ENCODE measurements around the gene WWOX.

The WWOX gene

DNA sequence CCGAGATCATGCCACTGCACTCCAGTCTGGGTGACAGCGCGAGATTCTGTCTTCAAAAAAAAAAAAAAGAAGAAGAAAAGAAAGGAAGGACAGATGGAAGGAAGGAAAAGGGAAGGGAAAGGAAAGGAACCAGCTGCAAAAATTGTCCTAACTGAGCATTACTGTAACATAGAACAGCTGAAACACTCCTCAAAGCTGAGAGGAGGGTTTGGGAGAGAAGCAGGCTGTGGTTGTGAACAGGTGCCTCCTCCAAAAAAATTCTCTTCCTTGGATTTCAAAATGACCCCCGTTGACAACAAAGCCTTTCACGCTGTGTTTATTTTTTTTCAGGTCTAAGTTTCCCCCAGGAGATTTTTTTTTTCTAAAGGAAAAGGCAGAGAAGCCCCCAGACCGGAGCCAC, 541.4 kb downstream of the WWOX start:
- Histone ChIP-seq H3K9me3 (ENCODE audit: control insufficient read depth, insufficient read depth, low read length) (no peaks in the 10 kb centered on the region), H3K9ac (ENCODE audit: low read depth, low read length) (no peak overlapping the region)

DNA sequence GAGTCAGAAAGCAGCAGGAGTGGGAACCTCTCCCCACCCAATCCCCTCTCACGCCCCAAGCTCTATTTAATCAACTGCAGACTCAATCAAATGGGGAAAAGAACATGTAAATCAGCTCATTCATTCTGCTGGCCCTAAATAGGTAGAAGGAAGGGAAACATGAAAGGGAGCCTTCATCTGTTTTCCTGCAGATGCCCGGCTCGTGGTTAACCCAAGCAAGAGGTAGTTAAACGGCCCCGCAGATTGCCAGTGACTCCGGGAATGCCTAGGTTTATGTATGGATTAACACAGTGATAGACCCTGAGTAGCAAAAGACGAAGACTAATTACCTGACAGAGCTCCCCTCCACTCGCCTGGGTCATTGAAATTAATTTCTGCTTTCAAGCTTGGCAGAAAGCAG, 542.0 kb downstream of the WWOX start:
- Histone ChIP-seq H3K4me1 (ENCODE audit: control insufficient read depth, insufficient read depth, low read length) (no peaks in the 10 kb centered on the region), H3K9me3 (ENCODE audit: control insufficient read depth, insufficient read depth, low read length) (no peaks in the 10 kb centered on the region), H3K4me3 (ENCODE audit: low read depth, low read length) (no peak overlapping the region), H3K36me3 (ENCODE audit: control insufficient read depth, insufficient read depth, low read length) (no peaks in the 10 kb centered on the region), H3K27me3 (ENCODE audit: control insufficient read depth, insufficient read depth, low read length) (no peaks in the 10 kb centered on the region), H3K9ac (ENCODE audit: low read depth, low read length) (no peak overlapping the region)

More for the DNA sequence above, 541.4 kb downstream of the WWOX start:
- Histone ChIP-seq H3K4me1 (ENCODE audit: control insufficient read depth, insufficient read depth, low read length) (no peaks in the 10 kb centered on the region), H3K27me3 (ENCODE audit: control insufficient read depth, insufficient read depth, low read length) (no peaks in the 10 kb centered on the region), H3K4me3 (ENCODE audit: low read depth, low read length) (no peak overlapping the region), H3K36me3 (ENCODE audit: control insufficient read depth, insufficient read depth, low read length) (no peaks in the 10 kb centered on the region)

DNA sequence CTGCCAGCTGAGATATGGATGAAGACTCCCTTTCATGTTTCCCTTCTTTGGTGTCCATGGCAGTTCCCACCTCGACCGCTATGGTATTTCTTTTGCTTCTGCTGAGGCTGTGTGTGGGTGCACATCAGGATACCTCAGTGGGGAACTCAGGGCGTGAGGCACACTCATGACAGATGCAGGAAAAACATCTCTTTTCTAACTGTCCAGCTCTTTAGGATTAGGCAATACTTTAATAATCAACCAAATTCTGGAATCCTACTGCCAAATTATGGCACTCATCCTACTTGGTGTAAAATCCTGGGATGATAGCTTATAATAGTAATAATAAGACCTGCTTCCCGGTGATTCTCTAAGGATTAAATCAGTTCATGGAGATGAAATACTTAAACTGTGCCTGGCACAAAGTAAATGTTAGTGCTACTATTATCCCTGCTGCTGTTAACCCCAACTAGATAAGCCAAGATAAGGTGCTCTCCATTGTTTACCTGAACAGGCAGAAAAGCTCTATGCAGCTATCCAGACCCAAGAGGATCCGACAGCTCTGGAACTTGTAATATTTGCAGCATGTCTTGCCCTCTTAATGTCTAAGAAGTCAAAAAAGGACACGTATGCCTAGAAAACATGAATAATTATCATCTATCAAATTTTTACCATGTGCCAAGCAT, 543.3 kb downstream of the WWOX start:
- Histone ChIP-seq H3K36me3 (ENCODE audit: control insufficient read depth, insufficient read depth, low read length) (no peaks in the 10 kb centered on the region), H3K9ac (ENCODE audit: low read depth, low read length) (no peak overlapping the region), H3K4me1 (ENCODE audit: control insufficient read depth, insufficient read depth, low read length) (no peaks in the 10 kb centered on the region), H3K27me3 (ENCODE audit: control insufficient read depth, insufficient read depth, low read length) (no peaks in the 10 kb centered on the region), H3K9me3 (ENCODE audit: control insufficient read depth, insufficient read depth, low read length) (no peaks in the 10 kb centered on the region), H3K4me3 (ENCODE audit: low read depth, low read length) (no peak overlapping the region)

DNA sequence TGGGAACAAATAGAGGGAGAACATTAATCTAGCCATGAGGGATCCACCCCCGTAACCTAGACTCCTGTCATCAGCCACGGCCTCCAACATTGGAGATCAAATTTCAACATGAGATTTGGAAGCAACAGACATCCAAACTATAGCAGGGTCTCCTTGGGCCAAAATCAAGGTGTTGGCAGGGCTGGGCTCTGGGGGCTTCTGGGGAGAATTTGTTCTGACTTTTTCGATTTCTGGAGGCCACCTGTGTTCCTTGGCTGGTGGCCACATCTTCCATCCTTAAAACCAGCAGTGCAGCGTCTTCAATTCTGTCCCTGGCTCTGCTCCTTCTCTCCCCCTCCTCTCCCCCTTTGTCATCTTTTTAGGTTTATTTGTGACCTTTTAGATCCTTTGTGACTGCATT, 546.2 kb downstream of the WWOX start:
- no peaks in the 10 kb centered on the region for H3K27me3 ChIP-seq (ENCODE audit: control insufficient read depth, insufficient read depth, low read length)
- H3K9ac ChIP-seq (ENCODE audit: low read depth, low read length) = no peak overlapping the region
- no peaks in the 10 kb centered on the region for H3K4me1 ChIP-seq (ENCODE audit: control insufficient read depth, insufficient read depth, low read length)
- no peak overlapping the region for H3K4me3 ChIP-seq (ENCODE audit: low read depth, low read length)
- H3K36me3 ChIP-seq (ENCODE audit: control insufficient read depth, insufficient read depth, low read length) = no peaks in the 10 kb centered on the region
- H3K9me3 ChIP-seq (ENCODE audit: control insufficient read depth, insufficient read depth, low read length) = no peaks in the 10 kb centered on the region

DNA sequence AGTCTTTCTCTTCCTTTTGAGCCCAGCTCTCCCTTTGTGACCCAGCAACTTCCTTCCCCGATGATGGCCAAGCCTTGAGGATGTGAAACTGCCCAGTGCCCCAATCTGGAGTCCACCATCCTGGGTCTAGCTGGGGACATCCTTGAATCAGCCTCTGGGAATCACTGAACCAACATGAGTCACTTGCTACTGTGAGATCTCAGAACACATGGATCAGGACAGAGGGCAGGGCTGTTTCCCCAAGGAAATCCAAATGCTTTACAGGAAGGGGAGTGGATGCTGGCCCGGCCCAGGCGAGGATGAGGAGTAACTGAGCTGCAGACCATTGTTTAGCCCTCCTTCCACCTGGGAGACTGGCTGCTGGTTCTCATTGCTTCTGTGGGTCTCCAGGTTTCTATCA, 547.6 kb downstream of the WWOX start:
- H3K9ac ChIP-seq (ENCODE audit: low read depth, low read length) = no peak overlapping the region
- no peaks in the 10 kb centered on the region for H3K4me1 ChIP-seq (ENCODE audit: control insufficient read depth, insufficient read depth, low read length)
- H3K27me3 ChIP-seq (ENCODE audit: control insufficient read depth, insufficient read depth, low read length) = no peaks in the 10 kb centered on the region
- H3K4me3 ChIP-seq (ENCODE audit: low read depth, low read length) = no peak overlapping the region
- no peaks in the 10 kb centered on the region for H3K36me3 ChIP-seq (ENCODE audit: control insufficient read depth, insufficient read depth, low read length)
- no peaks in the 10 kb centered on the region for H3K9me3 ChIP-seq (ENCODE audit: control insufficient read depth, insufficient read depth, low read length)

DNA sequence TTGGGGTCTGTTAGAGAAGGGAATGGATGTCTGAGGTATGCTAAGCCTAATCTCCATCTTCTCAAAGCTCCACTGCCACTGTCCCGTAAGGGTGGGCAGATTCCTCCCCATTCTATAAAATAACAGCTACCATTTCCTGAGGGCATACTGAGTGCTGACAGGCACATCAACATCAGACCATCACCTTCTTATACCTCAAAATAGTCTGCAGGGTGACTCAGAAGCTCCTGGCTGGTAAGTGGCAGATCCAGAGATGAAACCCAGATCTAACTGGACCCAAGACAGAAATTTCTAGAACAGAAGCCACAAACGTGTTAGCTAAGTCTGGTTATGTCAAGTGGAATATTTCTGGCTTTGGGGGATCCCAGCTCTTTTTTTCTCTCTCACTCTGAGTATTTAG, 548.0 kb downstream of the WWOX start:
- no peaks in the 10 kb centered on the region for H3K9me3 ChIP-seq (ENCODE audit: control insufficient read depth, insufficient read depth, low read length)
- H3K9ac ChIP-seq (ENCODE audit: low read depth, low read length) = no peak overlapping the region
- no peaks in the 10 kb centered on the region for H3K27me3 ChIP-seq (ENCODE audit: control insufficient read depth, insufficient read depth, low read length)
- no peak overlapping the region for H3K4me3 ChIP-seq (ENCODE audit: low read depth, low read length)
- H3K36me3 ChIP-seq (ENCODE audit: control insufficient read depth, insufficient read depth, low read length) = no peaks in the 10 kb centered on the region
- no peaks in the 10 kb centered on the region for H3K4me1 ChIP-seq (ENCODE audit: control insufficient read depth, insufficient read depth, low read length)

DNA sequence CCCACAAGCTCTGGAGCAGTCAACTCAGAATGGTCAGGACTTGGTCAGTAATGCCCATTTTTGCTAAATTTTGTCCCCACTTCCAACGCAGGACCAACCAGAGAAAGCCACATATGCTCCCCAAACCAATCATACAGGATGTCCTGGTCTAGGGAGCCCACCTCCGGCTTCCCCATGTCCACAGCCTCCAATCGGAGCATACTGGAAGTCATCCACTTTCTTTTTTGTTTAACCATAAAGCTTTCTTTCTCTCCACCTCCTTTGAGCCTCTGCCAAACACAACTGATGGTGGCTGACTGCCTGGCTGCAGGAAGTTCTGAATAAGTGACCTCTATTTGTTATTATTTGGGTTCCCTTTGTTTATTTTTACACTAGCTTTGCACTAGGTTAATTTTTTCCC, 549.1 kb downstream of the WWOX start:
- H3K36me3 ChIP-seq (ENCODE audit: control insufficient read depth, insufficient read depth, low read length) = no peaks in the 10 kb centered on the region
- no peak overlapping the region for H3K4me3 ChIP-seq (ENCODE audit: low read depth, low read length)
- no peak overlapping the region for H3K9ac ChIP-seq (ENCODE audit: low read depth, low read length)
- H3K9me3 ChIP-seq (ENCODE audit: control insufficient read depth, insufficient read depth, low read length) = no peaks in the 10 kb centered on the region
- no peaks in the 10 kb centered on the region for H3K4me1 ChIP-seq (ENCODE audit: control insufficient read depth, insufficient read depth, low read length)
- H3K27me3 ChIP-seq (ENCODE audit: control insufficient read depth, insufficient read depth, low read length) = no peaks in the 10 kb centered on the region

DNA sequence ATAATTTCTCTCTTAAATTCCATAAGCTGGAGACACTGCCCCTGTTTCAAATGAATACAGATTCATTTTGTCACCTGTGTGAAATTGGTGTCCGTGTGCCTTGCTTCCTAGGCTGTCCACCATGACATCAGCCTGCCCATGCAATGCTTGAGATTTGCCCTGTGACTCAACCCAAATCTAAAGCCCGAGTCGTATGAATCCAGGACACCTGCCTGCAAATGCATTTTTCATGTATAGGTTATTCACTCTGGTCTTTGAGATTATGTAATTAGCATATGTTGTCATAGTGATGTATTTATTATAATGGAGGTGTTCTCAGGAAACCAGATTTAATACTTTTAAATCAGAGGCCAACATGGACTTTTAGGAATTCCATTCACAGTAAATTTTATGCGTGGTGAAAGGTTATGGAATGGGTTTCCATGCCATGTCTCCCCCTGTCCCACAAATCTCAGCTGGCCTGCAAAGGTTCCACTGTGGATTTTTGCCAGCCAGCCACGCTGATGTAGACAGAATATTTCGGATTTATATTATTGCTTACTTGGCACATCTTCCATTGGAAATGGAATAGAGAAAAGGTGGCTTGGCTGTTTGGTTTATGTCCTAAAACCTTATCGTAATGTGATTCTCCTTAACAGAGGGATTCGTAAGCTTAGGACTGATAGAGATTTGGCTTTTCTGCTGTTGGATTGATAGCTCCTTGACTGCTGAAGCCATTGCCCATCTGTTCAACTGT, 551.1 kb downstream of the WWOX start:
- H3K4me1 ChIP-seq (ENCODE audit: control insufficient read depth, insufficient read depth, low read length) = no peaks in the 10 kb centered on the region
- H3K36me3 ChIP-seq (ENCODE audit: control insufficient read depth, insufficient read depth, low read length) = no peaks in the 10 kb centered on the region
- no peaks in the 10 kb centered on the region for H3K27me3 ChIP-seq (ENCODE audit: control insufficient read depth, insufficient read depth, low read length)
- no peaks in the 10 kb centered on the region for H3K9me3 ChIP-seq (ENCODE audit: control insufficient read depth, insufficient read depth, low read length)
- H3K9ac ChIP-seq (ENCODE audit: low read depth, low read length) = no peak overlapping the region
- no peak overlapping the region for H3K4me3 ChIP-seq (ENCODE audit: low read depth, low read length)

DNA sequence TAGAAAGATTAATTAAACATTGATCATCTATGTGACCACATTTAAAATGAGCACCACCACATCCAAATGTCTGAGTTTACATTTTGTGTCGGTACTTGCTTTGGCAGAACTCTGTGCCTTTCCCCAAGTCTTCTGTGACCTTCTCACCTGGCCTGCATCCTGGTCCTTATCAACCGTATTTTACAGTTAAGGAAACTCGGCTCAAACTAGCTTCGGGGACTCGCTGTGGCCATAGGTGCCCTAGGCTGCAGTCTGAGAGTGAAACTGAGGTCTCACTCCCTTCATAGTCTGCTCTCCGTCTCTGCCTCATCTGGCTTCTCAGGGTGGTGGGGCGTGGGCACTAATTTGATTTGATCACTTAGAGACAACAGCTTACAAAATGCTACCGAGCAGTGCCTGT, 555.5 kb downstream of the WWOX start:
- no peak overlapping the region for H3K4me3 ChIP-seq (ENCODE audit: low read depth, low read length)
- H3K4me1 ChIP-seq (ENCODE audit: control insufficient read depth, insufficient read depth, low read length) = no peaks in the 10 kb centered on the region
- no peaks in the 10 kb centered on the region for H3K27me3 ChIP-seq (ENCODE audit: control insufficient read depth, insufficient read depth, low read length)
- H3K9ac ChIP-seq (ENCODE audit: low read depth, low read length) = no peak overlapping the region
- no peaks in the 10 kb centered on the region for H3K9me3 ChIP-seq (ENCODE audit: control insufficient read depth, insufficient read depth, low read length)
- no peaks in the 10 kb centered on the region for H3K36me3 ChIP-seq (ENCODE audit: control insufficient read depth, insufficient read depth, low read length)

DNA sequence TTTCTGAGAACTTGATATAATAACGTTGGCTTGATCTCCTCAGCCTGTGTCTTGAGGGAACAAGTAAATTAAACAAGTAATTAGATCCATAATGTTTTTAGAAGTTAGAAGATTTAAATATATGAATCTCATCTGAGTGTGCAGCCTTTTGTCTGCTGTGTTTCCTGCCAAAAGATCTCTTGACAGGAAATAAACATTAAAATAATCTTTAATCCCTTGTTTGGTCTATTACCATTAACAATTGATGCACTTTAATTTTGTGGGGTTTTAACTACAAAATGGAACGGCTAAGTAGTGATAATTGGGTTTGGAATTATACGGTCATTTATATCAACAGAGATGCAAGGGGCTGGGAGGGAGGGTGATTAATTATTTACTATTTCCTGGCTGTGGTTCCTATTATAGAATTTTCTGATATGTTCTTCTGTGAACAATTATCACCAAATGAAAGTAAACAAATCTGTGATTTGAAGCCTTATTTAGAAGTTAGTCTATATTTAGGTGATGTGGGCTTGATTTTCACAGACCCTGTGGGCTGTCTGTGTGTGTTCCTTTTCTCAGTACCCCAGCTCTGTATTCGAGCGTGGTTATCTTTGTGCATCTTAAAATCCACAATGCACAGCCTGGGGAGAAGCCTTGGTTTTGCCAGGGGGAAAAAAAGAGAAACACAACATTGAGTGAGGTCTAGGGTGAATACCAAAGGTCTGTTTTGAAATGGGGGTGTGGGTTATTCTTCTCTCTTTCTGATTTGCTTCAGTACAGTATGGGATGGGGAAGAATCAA, 556.1 kb downstream of the WWOX start:
- no peaks in the 10 kb centered on the region for H3K27me3 ChIP-seq (ENCODE audit: control insufficient read depth, insufficient read depth, low read length)
- H3K36me3 ChIP-seq (ENCODE audit: control insufficient read depth, insufficient read depth, low read length) = no peaks in the 10 kb centered on the region
- H3K9ac ChIP-seq (ENCODE audit: low read depth, low read length) = no peak overlapping the region
- H3K4me1 ChIP-seq (ENCODE audit: control insufficient read depth, insufficient read depth, low read length) = no peaks in the 10 kb centered on the region
- H3K4me3 ChIP-seq (ENCODE audit: low read depth, low read length) = no peak overlapping the region
- no peaks in the 10 kb centered on the region for H3K9me3 ChIP-seq (ENCODE audit: control insufficient read depth, insufficient read depth, low read length)

DNA sequence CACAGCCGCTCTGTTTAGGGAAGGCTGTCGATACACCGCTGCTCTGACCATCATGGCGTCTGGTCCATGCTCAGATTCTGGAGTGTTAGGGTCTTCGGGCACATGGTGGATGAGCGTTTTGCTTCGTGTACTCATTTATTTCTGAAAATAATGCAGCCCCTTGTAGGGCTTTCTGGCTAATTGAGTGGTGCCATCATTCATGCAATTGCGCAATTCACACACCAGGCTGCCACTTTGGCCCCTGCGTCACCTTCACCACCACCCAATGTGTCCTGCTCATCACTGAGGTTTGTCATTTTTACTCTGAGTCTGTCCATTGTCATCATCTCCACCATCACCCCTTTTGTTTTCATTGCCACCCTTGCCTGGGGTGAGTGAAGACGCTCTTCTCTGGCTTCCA, 557.4 kb downstream of the WWOX start:
- H3K4me3 ChIP-seq (ENCODE audit: low read depth, low read length) = no peak overlapping the region
- no peaks in the 10 kb centered on the region for H3K9me3 ChIP-seq (ENCODE audit: control insufficient read depth, insufficient read depth, low read length)
- H3K36me3 ChIP-seq (ENCODE audit: control insufficient read depth, insufficient read depth, low read length) = no peaks in the 10 kb centered on the region
- no peaks in the 10 kb centered on the region for H3K27me3 ChIP-seq (ENCODE audit: control insufficient read depth, insufficient read depth, low read length)
- no peak overlapping the region for H3K9ac ChIP-seq (ENCODE audit: low read depth, low read length)
- H3K4me1 ChIP-seq (ENCODE audit: control insufficient read depth, insufficient read depth, low read length) = no peaks in the 10 kb centered on the region

DNA sequence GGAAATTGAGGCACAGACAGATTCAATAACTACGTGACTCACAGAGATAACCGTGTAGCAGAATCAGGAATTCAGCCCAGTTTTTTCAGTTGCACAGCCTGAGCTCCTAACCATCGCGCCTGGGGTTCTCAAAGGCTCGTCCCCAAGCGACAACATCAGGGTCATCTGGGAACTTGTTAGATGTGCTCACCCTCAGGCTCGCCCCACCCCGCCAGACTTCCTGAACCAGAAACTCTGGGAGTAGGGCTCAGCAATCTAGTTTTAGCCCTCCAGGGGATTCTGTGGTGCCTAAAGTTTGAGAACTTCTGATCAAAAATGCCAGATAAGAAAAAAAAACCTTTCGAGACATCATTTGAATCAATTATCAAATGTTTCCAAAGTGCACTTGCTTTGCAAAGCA, 559.8 kb downstream of the WWOX start:
- Histone ChIP-seq H3K36me3 (ENCODE audit: control insufficient read depth, insufficient read depth, low read length) (no peaks in the 10 kb centered on the region), H3K4me1 (ENCODE audit: control insufficient read depth, insufficient read depth, low read length) (no peaks in the 10 kb centered on the region), H3K9me3 (ENCODE audit: control insufficient read depth, insufficient read depth, low read length) (no peaks in the 10 kb centered on the region), H3K27me3 (ENCODE audit: control insufficient read depth, insufficient read depth, low read length) (no peaks in the 10 kb centered on the region), H3K9ac (ENCODE audit: low read depth, low read length) (no peak overlapping the region), H3K4me3 (ENCODE audit: low read depth, low read length) (no peak overlapping the region)
